ENCODE measurements around the gene ULK3.

Gene ULK3

GRCh38 chr15:74817370-74817737 is 25.6 kb downstream of the ULK3 start:
- Histone ChIP-seq H3K27ac (replicated peaks) (no peak overlapping the region), H3K27me3 (ENCODE audit: insufficient read depth, poor library complexity, severe bottlenecking) (no peaks in the 10 kb centered on the region), H3K4me3 (replicated peaks; ENCODE audit: insufficient read depth, low read length) (no peak overlapping the region)
- TF ChIP-seq SPI1 (IDR thresholded peaks at IDR 0.05; ENCODE audit: borderline replicate concordance, low read depth) (no peak), REST (IDR thresholded peaks at IDR 0.05; ENCODE audit: insufficient replicate concordance, low read depth) (no peak), CTCF (IDR thresholded peaks at IDR 0.05; ENCODE audit: insufficient read depth, low read length) (peak; percentile 37), POLR2AphosphoS5 (IDR thresholded peaks at IDR 0.05; ENCODE audit: low read depth) (no peak)
- DNase-seq (ENCODE audit: low read depth in 1 of 2, low spot score in 1 of 2) = peak in 1 of 2 experiments; percentile 56

GRCh38 chr15:74816624-74817369 is 26.2 kb downstream of the ULK3 start:
- Histone ChIP-seq H3K27me3 (ENCODE audit: insufficient read depth, poor library complexity, severe bottlenecking) (no peaks in the 10 kb centered on the region), H3K27ac (replicated peaks) (no peak overlapping the region), H3K4me3 (replicated peaks; ENCODE audit: insufficient read depth, low read length) (no peak overlapping the region)
- TF ChIP-seq POLR2AphosphoS5 (IDR thresholded peaks at IDR 0.05; ENCODE audit: low read depth) (no peak), CTCF (IDR thresholded peaks at IDR 0.05; ENCODE audit: insufficient read depth, low read length) (no peak), REST (IDR thresholded peaks at IDR 0.05; ENCODE audit: insufficient replicate concordance, low read depth) (no peak), SPI1 (IDR thresholded peaks at IDR 0.05; ENCODE audit: borderline replicate concordance, low read depth) (no peak), GABPA (IDR thresholded peaks at IDR 0.05; ENCODE audit: low read depth) (no peak)
- no peak for DNase-seq (ENCODE audit: low read depth in 1 of 2, low spot score in 1 of 2)

GRCh38 chr15:74815961-74816360 is 27.0 kb downstream of the ULK3 start:
- no peak for DNase-seq (ENCODE audit: low read depth in 1 of 2, low spot score in 1 of 2)
- Histone ChIP-seq H3K4me3 (replicated peaks; ENCODE audit: insufficient read depth, low read length) (no peak overlapping the region), H3K27me3 (ENCODE audit: insufficient read depth, poor library complexity, severe bottlenecking) (no peaks in the 10 kb centered on the region), H3K27ac (replicated peaks) (no peak overlapping the region)
- no peak for TF ChIP-seq CTCF (IDR thresholded peaks at IDR 0.05; ENCODE audit: insufficient read depth, low read length)
- no peak for TF ChIP-seq GABPA (IDR thresholded peaks at IDR 0.05; ENCODE audit: low read depth)
- no peak for TF ChIP-seq SPI1 (IDR thresholded peaks at IDR 0.05; ENCODE audit: borderline replicate concordance, low read depth)
- no peak for TF ChIP-seq POLR2AphosphoS5 (IDR thresholded peaks at IDR 0.05; ENCODE audit: low read depth)
- TF ChIP-seq REST (IDR thresholded peaks at IDR 0.05; ENCODE audit: insufficient replicate concordance, low read depth) = no peak
